HG03045 (cell line): ENCODE results near the gene MSRB3.

Source experiments
- ATAC-seq: cut with Tn5 transposase; IDR thresholded peaks from one replicate; pipeline ENCODE4 v1.9.1; 2021; ENCODE audit warnings: mild to moderate bottlenecking, moderate library complexity; ENCODE audit not compliant: unreplicated experiment

The MSRB3 gene

DNA sequence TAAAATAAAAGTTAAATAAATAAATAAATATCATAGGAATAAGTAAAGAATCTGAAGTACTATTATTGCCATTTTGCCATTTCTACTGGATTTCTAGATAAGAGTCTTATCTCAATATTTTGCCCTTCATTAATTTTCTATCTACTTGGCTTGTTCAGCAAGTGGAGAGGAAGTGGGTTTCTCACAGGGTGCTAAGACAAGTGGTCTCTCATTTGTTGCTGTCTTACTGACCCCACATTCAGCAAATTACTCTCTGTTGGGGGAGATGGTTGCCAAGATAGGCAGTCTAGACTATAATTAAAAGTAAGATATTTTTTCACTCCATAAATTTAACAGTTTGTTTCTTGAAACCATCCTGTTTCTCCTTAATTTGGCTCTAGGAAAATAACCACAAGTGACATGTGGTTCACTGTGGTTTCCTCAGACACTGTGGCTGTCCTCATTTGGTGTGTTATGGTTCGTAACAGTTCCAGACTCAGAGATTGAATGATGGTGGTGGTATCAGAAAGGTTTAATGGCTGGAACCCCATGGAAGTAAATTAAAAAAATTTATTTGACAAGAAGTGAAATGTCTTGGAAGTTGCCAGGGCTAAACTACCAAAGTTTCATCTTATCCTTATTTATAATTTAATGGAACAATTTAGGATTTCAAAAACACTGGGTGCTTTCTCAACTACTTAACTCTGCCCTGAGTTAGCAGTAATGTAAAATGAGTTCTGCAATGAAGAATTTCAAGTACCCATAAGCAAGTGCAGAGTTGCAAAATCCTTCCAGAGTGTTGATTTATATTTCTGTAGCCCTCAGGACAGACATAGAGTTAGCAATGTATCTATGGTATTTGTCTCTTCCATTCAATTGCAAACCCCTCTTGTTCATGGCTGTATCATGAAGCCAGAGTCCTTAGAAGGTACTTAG lies 214.8 kb downstream of the MSRB3 start:
- no peak for ATAC-seq

DNA sequence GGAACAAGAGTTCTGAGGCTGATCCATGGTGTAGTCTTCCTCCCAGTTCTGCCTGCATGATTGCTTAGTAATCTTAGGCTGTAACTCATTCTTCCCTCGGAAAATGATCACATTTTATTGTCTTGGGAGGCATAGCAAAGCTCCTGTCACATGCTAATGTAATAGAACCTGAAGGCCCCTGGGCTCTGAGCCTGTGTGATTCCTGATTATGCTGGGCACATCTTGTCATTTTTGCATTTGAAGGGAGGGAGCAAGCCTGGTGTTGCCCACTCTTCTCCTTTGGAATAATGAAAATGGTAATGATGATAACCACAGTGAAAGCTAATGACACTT lies 215.4 kb downstream of the MSRB3 start:
- ATAC-seq, result no peak

DNA sequence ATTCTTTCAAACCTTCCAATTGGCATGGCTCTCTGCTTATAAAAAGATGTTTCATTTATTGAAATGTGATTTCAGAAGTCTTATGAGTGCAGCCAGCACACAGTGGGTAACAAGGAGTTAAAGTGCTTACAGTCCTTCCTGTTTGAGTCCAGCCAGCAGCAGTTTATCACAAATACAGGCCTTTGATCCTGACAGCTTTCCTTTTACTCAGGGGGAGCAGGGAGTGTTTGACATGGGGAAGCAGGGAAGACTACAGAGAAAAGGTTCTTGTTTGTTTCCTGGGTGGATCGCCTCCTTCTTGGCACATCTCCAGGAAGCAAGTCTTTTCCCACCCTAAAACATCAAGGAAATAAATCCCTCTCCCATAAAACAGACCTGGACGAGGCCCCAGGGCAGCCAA lies 216.1 kb downstream of the MSRB3 start:
- no peak for ATAC-seq

DNA sequence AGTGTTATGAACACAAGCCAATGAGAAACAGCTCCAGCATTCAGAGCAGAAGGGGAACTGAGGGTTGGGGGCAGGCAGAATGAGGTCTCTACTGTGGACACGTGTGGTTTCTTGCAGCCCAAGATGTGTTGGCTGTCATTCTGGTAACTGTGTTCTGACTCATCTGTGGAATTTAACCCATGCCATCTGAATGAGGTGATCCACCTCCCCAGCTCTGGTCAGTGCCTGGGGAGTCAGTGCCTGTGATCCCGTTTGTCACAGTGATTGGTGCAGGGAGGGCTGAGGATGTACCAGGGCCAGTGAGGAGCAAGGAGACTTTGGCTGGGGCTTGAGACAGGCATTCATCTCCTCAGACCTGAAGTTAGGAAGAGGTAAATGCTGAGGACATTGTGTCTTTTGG lies 216.8 kb downstream of the MSRB3 start:
- no peak for ATAC-seq

DNA sequence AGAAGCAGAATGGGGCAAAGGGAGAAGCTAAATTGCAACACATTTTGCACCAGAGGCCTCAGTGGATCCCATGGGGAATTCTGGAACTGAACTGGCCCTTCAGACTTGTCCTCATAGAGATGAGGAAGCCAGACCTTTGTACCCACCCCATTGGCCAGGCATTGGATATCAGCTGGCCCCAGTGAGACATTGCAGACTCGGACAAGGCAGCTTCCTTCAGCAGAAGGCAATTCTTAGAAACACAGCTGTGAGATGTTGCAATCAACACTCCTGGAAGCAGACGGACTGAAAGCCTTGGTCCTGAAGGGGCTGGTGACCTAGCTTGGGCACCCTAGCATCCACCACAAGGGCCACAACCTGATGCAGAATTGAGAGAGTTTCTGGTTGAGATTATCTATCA lies 218.1 kb downstream of the MSRB3 start:
- ATAC-seq, result no peak

DNA sequence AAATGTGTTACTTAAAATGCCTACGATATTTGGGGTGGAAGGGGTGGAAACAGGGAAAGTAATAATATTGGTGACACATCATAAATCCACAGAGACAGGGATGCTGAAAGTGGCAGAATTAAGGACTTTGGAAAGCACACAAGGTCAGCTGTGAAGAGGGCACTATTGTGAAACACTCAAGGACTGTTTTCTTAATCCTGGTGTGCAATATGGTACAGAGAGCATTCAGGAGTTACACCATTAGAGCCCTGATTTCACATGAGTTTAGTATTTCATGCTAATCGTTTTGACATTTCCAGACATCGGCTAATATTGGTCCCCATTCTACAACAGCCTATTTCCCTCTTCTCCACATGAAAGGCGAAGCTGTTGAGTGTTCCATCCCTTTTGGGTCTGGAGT lies 219.2 kb downstream of the MSRB3 start:
- no peak for ATAC-seq

DNA sequence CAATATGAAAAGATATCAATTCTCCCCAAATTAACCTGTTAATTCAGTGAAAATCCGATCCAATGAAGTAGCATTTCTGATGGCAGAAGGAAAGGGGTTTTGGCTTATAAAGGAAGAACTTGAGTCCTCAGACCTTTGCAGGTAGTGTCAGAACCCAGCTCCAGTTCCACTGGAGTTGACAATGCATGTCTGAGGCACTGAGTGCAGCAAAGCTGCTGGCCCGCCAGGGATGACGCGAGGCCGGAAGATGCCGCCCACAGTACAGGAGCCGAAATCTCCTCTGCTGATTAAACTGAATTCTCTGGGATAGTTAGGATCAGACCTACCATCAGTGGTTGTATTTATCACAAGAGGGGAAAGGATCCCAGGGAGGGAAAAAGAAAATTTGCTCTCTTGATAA lies 220.7 kb downstream of the MSRB3 start:
- ATAC-seq, result no peak

DNA sequence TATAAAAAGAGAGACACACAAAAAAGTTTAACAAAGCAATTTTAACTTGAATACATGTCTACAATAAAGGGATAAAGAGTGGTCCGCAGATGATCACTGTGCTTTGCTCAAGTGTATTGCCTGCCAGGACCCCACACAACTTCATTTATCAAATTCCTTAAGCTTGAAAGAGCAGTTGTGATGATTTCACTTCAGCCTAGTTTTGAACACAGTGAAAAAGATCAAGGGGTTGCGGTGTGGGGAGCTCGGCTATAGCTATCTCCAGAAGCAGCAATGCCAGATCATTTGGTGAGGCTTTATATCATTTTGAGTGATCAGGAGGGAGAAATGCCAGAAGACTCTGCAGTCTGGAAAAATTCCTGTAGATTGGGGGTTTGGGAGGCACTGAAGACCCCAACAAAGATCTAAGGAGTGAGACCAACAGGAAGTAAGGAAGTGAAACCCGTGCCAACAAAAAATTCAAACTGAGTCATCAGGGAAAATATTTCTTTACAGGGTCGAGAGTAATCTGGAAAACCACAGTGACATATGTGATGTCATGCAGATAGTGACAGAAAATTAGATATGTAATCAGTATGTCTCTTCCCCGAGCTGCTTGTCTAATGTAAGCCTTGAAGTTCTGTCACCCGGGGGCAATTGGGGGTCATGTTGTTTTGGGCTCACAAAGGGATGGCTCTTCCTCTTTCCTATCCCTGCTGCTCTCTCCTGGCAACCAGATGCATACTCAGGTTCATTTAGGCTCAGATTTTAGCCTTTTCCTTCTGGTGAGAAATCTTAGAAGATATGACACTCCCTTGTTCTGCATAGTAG lies 221.8 kb downstream of the MSRB3 start:
- ATAC-seq, result no peak

DNA sequence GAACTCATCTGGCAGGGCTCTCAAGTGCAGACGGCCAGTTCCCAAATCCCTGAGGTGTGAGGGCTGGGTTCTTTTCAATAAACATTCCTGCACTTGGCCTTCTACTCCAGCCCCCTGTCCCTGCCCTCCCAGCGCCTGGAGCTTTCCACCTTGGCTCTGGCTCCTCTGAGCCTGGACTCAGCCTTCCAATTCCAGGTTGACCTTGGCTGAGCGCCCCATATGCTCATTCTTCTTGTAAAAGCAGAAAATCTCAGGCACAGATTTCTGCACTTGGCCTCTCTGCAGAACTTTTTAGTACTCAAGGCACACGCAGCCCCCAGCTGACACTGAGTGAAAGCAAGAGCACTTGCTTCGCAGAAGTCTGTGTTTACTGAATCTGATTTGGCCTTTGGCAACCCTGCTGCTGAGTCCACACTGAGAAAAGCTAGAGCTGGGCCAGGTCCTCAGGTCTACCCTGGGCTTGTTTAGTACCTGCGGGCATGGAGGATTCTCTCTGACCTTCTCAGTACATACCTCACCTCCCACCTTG lies 222.7 kb downstream of the MSRB3 start:
- ATAC-seq, result no peak

DNA sequence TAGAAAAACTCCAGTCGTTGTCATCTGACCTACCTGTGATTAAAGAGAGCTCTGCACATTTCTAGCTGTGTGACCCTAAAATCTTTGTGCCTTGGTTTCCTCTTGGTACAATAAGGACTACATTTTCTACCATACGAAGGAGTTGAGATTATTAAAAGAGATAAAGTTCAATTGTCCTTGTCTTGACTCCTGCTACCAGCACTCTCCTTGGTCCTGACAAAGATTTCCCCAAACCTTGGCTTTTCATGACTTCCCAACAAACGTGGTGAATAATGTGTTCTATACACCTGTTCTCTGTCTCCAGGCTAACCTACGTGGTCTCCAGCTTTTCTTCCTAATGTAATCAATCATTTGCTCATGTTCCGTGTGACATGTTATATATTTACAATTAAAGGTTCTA lies 223.5 kb downstream of the MSRB3 start:
- no peak for ATAC-seq

DNA sequence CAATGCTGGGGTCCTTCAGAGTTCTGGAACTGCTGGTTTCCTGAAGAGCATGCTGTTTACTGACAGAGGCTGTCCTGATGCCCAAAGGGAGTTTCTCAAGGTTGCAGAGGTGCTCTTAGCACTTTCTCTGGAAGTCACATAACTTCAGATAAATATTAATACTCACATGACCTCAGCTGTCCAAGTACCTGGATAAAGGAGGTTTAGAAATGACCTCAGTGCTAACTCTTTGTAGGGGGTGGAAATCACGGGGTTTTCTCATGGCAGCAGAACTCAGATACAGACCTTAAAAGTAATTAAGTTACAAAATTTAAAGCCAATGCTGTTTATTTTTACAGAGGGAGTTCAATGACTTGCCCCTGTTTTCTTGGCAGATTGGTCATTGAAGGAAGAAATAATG lies 225.9 kb downstream of the MSRB3 start:
- no peak for ATAC-seq

DNA sequence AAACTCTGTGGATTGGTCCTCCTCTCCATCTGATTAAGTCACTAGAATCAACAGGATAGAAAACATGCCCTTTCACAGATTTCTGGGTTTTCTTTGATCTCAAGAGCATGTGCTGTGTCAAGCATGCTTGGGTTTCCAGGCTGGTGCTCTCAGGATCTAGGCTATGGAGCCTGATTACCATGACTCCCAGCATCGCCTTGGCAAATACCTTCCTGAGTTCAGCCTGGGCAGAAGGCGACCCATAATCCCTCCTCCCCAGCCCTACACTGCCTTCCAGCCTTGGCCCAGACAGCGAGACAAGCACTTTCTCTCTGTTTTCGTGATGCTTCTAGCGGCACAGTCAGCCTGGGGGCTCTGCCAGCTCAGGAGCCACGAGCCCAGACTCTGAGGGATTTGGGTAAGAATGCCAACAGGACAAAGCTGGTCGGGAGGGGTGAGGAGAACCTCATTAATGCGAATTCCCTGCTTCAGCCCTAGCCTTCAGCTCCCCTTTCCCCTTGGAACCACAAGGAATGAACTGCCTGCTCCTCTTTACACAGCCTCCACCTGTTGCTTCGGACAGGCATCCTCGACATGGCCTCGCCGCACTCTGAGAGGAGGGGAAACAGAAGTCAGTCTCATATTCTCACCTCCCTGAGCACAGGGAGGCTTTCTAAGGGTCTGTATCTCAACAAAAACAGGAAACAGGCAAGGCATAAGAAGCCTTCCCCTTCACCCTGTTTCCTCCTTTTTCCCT lies 227.1 kb downstream of the MSRB3 start:
- ATAC-seq, result no peak

DNA sequence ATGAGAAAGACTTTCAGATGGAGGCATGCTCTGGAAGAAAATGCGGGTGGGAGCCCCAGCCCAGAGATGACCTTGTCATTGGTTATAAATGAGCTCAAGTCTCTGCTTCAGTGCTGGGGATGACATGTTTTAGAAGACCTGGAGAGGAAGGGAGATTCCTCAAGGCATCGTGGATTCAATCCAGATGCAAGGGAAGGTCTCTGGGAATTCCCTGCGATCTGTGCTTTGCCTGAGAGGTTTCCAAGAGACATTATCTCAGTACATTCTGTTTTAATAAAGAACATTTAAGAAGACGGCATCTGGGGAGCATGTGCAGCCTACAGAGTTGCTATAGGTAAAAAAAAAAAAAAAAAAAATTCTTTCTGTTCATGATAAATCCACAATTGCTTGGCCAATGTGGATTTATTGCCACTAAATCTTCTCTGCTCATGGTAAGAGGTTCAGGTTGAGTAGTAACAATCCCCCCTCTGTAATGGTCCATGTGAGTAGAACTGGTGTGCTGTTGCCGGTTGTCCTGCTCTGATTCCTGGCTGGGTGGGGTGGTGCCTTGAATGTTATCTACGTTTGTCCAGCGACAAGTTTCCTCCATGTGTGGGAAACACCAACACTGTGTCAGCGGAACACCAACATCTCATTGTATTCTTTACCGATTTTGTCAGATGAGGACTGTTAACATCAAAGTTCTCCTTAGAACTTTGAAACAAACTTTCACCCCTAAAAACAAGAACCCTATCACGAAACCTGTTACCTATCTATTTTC lies 230.0 kb downstream of the MSRB3 start:
- no peak for ATAC-seq

DNA sequence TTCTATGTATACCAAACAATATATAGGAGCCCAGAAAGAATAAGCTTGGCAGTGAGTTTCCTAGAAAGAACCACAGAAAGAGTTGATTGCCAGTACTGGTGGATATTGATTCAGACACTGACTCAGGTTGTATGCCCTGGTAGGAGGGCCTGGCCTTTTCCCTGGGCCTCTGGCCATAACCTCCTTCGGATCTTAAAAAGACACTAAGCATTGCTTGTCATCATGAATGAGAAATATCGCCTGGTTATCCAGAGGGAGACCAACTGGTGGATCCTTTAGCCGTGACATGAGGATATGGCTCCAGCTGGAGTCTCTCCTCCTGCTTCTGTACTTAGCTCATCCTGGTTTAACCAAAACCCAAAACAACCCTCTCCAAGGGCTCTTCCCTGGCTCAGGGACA lies 231.5 kb downstream of the MSRB3 start:
- ATAC-seq, result no peak

DNA sequence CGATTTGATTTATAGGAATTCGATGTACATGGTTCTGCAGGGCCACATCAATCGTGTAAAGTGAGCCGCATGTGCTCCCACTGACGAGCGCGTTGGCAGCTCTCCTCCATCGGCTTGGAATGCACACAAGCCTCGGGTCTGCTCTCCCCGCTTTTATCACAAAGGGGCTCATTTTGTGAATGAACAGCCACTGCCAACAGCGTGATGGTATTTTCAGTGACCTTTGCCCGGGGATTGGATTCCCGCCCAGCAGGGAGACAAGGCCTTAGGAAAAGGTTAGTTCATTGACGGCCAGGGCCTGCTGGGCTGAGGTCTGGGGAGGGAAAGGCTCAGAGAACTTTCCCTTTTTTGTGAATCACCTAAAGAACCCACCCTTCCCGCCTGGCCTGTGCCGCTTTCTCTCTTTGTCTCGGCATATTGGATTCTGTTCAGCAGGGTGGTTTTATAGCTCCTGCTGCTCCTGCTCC lies 232.1 kb downstream of the MSRB3 start:
- no peak for ATAC-seq

DNA sequence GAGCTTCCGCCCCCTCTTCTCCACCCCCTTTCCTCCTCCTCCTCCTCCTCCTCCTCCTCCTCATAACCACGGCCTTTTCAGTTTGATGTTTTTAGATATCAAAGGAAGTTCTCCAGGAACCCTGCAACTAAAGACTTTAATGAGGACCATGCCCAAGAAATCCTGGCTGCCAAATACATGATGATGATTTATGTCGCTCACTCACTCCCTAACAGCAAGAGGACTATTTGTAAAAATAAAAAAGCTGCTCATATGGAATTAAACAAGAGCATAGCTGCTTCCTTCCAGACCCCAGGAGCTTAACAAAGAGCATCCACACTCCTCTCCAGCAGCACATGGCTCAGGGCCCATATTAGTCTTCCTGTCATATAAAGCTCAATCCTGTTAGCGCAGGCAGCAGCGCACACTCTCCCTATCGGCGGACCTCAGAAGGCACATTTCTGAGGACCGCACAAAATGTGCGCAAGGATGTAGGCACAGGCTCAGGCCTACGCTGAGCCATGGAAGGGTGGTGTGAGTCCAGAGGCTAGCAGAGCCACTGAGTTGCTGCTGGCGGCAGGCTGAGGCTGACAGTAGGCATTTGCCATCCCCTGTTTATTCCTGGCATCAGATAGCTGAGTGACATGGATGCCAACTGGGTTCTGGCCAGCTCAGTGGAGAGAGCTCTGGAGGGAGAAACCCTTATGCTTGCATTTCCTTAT lies 232.8 kb downstream of the MSRB3 start:
- ATAC-seq, result no peak

DNA sequence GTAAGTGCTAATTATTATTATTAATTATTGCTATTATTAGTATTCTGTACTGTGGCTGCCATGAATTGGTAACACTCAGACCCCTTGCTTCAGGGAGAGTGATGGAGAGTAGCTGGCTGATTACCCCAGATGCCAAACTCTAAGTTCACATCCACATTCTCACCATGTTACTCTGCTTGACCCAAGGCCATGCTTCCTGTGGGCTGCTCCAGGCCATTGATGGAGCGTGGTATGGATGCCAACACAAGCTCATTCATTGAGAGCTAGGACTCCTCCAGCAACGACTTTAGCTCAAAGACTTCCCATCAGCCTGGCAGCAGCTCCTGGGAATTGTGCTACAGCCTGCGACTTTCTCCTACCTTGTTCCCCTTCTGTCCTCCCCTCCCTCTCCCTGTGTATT lies 233.4 kb downstream of the MSRB3 start:
- no peak for ATAC-seq
